GM12872 (cell line): ENCODE measurements around the gene HTT.
A peak's percentile ranks its signal among the peaks of the same experiment; 100 is the strongest.

ENCODE experiments used
- CTCF ChIP-seq: IDR thresholded peaks from 3 replicates; pipeline ENCODE4 v1.5.1; 2011; ENCODE audit warnings: low read depth, mild to moderate bottlenecking, low read length, moderate library complexity; ENCODE audit not compliant: insufficient read depth

HTT gene

GRCh38 chr4:3091464-3091863 lies 17.0 kb downstream of the HTT start:
- TF ChIP-seq CTCF, result no peak

GRCh38 chr4:3096202-3096601 lies 21.7 kb downstream of the HTT start:
- TF ChIP-seq CTCF, result no peak

- no peak for TF ChIP-seq CTCF
These were observed 23.9 kb downstream of the HTT start for GRCh38 chr4:3098346-3098745.

GRCh38 chr4:3106339-3107186 lies 32.1 kb downstream of the HTT start:
- TF ChIP-seq CTCF, result peak; percentile 99

DNA sequence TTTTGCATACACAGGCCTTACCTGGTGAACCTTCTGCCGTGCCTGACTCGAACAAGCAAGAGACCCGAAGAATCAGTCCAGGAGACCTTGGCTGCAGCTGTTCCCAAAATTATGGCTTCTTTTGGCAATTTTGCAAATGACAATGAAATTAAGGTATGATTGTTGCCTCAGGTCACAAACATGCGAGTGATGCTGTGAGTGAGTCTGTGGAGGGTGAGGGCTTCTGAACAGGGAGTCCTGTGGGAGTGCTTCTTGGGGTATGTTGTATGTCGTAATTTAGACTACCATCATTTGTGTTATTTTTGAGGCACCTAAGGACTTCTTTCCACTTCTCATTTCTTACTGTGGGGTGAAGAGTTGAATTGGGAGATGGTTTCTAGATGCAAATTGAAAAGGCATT lies 32.8 kb downstream of the HTT start:
- TF ChIP-seq CTCF, result no peak

DNA sequence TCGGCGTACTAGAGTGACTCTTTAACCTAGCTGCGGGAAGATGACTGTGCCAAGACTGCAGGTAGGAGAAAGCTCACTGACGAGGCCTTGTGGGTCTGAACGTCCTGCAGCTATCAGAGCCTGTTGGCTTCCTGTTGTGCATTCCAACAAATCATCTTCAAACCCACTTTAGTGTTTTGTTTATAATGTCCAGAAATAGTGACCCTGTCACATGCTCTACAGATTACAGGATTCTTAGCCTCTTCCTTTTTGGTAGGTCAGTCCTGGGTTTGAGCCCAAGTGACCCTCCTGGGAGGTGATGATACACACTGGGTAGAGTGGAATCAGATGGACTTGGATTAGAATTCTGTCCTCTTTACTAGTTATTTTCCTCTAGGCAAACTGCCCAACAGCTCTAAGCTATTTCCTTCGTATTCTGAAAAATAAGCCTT lies 33.2 kb downstream of the HTT start:
- TF ChIP-seq CTCF, result no peak

GRCh38 chr4:3108211-3108610 lies 33.7 kb downstream of the HTT start:
- TF ChIP-seq CTCF, result no peak
